ENCODE measurements around the gene BTD.
A peak's percentile ranks its signal among the peaks of the same experiment; 100 is the strongest.
"Not testable (repeated sequence)": the region's sequence is repeated elsewhere in the genome, so short reads cannot be mapped to it uniquely, and the experiment has no call there.

BTD gene

GRCh38 chr3:15606434-15606891 lies 4.9 kb downstream of the BTD start:
- DNase-seq: no peak

GRCh38 chr3:15610082-15610759 lies 8.7 kb downstream of the BTD start:
- no peak for DNase-seq

- no peak for DNase-seq
These were observed 9.5 kb downstream of the BTD start for GRCh38 chr3:15611018-15611417.

- no peak for DNase-seq
These were observed 10.5 kb downstream of the BTD start for GRCh38 chr3:15612001-15612400.

DNA sequence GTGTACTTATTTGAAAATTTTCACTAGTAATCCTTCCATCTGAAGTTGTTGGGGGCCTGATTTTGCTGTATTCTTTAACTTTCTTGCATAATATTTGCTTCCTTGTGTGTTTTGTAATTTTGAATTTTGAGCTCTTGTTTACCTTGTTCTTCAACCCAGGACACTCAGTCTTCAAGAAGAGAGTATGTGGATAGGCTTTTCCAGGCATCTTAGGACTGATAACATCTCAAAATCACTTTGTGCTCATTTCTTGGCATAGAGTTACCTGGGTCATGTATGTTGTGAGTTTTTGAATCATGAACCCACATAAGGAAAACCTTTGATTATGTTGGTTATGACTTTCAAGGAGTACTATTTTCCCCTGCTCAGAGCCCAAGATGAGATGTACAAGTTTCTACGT lies 13.4 kb downstream of the BTD start:
- DNase-seq: no peak

GRCh38 chr3:15616053-15616452 lies 14.5 kb downstream of the BTD start:
- DNase-seq: no peak

DNA sequence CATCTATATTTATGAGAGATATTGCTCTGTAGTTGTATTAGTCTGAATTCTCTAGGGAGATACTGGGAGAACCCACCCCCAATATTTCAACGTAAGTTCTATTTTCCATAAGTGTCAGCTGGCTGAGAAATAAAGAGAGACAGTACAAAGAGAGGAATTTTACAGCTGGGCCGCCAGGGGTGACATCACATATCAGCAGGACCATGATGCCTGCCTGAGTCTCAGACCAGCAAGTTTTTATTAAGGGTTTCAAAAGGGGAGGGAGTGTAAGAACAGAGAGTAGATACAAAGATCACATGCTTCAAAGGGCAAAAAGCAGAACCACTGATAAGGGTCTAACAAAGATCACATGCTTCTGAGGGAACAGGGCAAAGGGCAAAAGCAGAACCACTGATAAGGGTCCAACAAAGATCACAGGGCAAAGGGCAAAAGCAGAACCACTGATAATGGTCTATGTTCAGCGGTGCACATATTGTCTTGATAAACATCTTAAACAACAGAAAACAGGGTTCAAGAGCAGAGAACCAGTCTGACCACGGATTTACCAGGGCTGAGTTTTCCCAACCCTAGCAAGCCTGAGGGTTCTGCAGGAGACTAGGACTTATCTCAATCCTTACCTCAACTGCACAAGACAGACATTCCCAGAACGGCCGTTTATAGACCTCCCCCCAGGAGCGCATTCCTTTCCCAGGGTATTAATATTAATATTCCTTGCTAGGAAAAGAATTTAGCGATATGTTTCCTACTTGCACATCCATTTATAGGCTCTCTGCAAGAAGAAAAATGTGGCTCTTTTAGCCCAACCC lies 18.3 kb downstream of the BTD start:
- not testable (repeated sequence) for DNase-seq

GRCh38 chr3:15623535-15624440 lies 22.2 kb downstream of the BTD start:
- no peak for DNase-seq

DNA sequence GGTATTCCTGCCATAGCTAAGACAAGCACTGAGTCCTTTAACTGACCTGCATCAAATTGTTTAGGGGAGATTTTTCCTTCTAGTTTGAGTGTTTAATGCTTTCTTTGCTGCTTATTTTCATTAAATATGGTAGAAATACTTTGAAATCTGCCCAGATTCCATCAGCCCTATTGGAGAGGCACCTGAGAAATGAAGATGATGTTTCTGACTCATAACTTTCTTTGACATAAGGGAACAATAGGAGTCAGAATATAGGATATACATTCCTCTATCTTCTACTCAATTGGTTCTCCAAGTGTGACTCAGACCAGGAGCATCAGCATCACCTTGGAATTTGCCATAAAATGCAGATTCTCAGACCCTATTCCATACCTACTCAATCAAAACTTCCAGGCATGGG lies 27.4 kb downstream of the BTD start:
- no peak for DNase-seq

DNA sequence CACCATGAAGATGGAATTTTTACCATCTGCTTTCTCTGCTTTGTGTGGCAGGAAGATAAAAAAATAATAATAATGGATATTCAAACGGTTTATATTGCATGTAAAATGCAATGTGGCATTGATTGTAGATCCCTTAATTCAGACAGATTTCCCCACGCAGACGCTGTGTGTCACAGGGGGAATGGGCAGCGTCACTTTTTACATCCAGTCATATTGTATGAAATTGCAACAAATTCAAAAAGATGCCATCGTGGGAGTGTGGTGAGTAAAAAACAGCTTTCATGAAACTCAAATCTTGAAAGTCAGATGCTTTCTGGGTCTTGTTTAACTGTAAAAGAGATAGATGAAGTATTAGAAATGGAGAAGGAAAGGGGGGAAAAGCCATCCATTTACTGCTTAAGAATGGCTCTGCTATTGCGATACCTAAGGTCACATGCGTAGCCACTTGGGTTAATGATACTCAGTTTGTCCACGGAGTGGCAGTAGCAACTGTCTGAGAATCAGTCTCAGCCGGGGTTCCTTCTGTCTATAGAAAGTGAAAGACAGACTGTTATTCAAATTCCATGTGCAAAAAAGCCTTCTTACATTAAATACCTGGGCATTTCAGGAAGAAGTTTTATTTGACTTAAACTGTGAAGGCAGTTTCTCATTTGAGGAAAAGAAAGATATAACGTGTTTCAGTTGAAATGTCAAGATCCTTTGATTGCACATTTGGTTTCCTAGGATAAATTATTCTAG lies 28.5 kb downstream of the BTD start:
- DNase-seq: peak; percentile 87

GRCh38 chr3:15630646-15631350 lies 29.3 kb downstream of the BTD start:
- DNase-seq: no peak

DNA sequence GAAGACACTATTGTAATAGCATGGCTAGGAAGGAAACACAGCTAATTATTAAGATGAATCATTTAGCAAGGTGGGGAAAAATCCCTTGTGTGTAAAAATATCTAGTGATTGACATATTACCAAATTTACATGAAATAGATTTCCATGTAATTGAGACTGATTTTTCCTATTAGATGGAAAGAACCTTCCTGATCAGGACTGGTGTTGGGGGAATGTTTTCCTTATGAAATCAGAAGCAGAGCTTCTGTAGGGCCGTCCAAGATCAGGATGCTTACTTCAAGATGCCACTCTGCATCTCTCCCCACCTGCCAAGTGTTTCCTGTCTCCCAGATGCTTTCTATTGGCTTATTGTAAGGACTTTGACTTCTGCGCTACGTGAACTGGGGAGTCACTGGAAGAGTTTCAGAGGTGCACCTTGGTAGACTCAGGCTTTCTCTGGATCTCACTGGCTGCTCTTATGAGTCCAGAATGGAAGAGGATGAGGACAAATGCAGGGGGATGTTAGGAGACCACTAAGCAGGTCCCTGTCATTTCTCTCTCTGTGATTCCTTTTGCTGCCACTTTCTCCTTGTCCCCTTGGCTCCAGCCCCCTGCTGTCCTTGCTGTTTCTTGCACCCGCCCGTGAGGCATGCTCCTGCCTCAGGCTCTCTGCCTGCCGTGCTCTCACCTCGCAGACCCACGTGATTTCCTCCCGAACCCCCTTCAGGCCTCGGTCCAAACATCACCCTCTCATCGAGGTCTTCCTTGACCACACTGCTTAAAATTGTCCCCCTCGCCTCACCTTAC lies 30.1 kb downstream of the BTD start:
- no peak for DNase-seq

GRCh38 chr3:15632212-15632580 lies 30.7 kb downstream of the BTD start:
- DNase-seq: no peak

DNA sequence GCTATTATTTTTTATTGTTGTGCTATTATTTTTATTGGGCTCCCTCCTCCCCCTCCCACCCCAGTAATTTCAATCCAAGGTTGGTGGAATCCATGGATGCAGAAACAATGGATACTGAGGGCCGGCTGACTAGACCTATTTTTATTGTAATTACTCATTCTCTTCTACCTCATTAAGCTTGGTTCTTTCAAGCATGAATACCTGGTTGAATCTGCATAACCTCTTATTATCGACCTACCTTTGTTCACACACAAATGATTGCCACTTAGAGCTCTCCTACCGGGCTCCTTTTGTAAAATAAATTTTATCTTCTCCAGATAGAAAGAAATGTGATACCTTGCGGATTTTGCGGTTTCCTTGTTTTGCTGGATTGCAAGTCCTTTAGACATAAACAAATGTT lies 31.6 kb downstream of the BTD start:
- no peak for DNase-seq

DNA sequence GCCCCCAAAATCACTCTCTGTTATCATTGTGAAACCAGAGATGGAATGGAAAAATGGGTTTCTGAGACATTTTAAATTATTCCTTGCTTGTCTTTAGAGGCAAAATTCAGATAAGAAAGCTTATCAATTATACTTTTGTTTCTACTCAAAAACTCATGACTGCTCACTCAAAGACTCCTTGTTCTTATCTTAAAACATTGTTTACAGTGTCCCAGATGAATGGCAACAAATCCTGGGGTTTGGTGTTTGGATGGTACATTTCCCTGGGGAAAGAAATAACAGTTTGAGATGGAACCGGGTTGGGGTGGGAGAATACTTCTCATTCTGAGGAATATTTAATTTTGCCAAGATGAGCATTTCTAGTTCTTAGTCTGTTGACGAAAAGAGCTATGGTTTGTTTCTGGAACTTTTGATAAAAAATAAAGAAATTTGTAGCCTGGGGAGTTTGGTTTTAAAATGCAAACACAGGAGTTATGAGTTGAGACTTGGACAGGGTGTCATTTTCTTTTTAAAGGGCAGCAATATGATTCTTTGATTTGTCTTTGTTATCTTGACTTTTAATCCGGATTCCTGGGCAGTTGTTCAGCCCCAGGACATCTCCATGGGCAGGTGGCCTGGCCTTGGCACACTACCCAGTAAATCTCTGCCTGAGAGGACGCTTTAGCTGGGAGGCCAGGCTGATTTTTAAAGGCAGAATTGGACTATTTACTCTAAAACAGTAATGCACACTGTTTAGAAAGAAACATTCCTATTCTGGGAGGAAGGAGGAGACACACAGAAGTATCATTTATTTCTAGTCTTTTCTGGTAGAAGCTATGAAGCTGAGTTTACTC lies 32.4 kb downstream of the BTD start:
- DNase-seq: no peak

- no peak for DNase-seq
These were observed 33.1 kb downstream of the BTD start for GRCh38 chr3:15634671-15635070.

DNA sequence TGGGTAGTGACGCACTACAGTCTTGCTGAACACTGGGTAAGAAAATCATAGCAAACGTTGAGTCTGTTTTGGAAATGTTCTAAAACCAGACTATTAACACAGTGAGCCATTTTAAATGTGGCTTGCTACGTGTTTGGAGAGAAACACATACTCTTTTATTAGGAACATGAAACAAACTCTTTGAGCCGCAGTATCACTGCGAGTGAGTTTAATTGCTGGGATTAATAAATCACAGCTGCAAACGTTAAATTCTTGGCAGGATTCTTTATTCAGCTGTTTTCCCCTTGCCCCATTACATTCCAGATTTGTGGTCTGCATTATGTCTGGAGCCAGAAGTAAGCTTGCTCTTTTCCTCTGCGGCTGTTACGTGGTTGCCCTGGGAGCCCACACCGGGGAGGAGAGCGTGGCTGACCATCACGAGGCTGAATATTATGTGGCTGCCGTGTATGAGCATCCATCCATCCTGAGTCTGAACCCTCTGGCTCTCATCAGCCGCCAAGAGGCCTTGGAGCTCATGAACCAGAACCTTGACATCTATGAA lies 33.6 kb downstream of the BTD start:
- no peak for DNase-seq

DNA sequence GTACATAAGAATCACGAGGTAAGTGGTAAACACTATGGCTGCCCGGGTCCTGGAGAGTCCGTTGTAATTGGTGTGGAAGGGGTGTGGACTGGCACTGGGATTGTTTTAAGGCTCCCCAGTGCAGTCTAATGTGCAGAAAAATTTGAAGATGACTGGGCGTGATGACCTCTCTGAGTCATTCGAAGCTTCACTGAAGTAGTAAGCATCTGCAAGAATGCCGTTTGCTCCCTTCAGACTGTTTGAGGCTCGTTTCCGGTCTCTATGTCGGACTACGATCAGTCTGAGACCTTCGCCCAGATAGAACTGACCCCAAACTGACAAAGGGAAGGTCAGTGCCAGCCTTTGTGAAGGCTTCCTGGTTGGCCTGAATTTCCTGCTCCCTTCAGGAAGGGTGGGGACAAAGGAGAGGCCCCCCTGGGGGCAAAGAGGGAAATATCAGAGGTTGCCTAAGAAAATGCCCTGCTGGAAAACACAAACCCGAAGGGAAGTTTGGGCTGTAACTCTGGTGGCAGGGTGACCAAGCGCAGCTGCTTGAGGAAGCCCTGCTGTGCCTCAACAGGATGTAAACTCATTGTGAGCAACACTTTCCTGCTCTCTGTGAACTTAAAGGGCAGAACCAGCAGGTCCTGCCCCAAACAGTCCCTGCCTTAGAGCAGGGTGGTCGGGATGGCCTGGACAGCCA lies 34.6 kb downstream of the BTD start:
- DNase-seq: no peak
